ENCODE data around the gene LRBA.
"Not testable (repeated sequence)": the region's sequence is repeated elsewhere in the genome, so short reads cannot be mapped to it uniquely, and the experiment has no call there.

The LRBA gene

DNA sequence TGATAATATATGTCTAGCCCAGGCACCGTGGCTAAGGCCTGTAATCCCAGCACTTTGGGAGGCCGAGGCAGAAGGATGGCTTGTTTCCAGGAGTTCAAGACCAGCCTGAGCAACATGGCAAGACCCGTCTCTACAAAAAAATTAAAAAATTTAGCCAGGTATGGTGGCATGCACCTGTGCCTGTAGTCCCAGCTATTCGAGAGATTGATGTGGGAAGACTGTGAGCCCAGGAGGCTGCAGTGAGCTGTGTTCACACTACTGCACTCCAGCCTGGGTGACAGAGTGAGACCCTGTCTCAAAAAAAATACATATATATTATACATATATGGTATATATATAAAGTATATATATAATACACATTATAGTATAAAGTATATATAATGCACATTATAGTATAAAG lies 595.1 kb downstream of the LRBA start:
- no peak for DNase-seq (ENCODE audit: low spot score)

DNA sequence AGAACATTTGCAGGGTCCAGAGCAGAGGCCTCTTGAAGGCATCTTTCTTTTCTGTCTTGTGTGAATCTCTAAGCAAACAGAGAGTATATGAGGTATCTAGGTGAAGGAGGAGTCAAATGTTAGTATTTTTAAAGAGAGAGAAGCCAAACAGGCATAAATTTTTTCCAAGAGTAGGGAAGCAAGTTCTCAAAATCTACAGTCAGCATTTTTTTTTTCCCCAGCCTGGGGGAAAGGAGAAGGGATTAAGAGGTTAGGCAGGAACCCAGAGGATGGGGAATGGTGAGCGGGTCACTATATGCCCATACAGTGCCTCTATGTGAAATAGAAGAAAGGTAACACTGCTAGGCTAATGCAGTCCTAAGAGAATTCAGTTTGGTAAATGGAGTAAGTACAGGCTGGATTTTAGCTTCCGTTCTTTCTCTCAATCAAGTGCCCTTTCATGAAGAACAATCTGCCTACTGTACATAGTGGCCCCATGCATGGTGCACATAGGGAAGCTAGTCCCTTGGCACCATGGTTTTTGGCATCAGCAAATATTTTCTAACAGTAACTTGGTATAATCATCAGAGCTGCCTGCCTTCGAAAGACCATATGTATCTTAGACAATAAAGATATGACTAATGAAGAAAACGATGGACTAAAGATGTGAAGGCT lies 596.2 kb downstream of the LRBA start:
- no peak for DNase-seq (ENCODE audit: low spot score)

DNA sequence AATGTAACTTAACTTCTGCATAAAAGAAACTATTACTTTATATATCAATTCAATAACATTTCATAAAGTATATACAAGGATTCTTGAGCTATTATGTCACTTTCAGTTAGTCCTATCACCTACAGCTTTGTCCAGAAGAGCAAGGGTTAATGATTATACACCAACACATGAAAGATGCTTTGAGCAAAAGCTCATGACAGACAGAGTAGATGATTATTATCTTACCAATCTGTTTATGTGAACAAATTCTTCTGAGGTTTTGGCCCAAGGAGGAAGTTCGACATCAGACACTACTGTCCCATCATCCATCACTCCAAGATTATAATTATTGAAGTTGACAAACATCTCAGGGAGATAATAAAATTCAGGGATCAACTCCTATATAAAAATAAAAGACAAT lies 599.9 kb downstream of the LRBA start:
- no peak for DNase-seq (ENCODE audit: low spot score)

DNA sequence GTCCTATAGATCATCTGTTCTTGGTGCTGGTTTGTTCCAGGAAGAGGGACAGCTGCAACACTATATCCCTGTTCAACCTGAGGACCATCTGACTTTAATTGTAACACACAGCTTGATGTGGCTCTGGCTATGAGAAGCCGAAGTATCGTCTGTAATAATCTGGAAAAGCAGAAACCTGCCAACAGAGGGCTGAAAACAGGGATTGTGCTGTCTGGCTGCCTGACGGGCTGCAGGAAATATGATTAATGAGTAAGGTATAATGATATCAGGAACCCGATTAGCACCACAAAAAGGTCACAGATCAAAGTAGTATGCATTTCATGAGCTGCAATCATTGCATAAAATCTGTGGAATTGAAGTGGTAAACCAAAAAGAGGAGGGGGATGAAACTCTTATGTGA lies 603.6 kb downstream of the LRBA start:
- DNase-seq (ENCODE audit: low spot score): no peak

DNA sequence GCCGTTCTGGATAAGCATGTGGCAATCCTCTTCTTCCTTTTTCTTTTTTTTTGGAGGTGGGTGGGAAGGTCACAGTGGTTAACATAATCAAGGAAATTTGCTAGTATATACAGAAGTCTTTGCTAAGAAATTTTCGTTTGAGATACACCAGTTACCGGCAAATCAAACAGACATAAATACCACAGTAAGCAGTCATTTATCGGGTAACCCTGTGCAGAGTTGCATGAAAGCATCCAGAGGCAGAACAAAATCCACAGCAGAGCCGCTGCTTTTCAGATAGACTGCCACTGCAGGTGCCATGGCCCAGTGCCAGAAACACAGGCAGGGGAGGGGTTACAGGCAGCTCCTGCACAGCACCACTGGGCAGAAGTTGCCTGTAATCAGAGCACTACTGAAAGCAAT lies 612.2 kb downstream of the LRBA start:
- DNase-seq (ENCODE audit: low spot score): no peak

DNA sequence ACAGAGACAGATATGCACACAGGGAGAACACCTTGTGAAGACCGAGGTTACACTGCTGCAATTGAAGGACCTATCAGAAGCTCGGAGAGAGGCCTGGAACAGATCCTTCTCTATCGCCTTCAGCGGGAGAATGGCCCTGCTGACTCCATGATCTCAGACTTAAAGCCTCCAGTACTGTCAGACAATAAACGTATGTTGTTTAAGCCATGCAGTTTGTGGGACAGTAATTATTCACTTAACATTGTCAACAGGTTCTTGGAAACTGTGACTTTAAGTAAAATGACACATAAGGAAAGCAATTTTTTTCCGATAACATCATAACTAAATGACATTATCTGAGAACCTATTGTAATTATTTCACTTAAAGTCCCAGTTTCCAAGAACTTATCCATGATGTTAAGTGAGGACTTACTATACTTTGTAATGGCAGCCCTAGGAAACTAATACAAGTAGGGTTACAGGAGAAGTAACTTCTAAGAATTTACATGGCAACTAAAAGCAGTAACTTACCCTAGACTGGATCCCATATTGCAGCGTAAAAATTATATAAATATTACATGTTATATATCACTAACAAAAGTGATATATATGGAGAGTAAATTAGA lies 613.9 kb downstream of the LRBA start:
- no peak for DNase-seq (ENCODE audit: low spot score)

DNA sequence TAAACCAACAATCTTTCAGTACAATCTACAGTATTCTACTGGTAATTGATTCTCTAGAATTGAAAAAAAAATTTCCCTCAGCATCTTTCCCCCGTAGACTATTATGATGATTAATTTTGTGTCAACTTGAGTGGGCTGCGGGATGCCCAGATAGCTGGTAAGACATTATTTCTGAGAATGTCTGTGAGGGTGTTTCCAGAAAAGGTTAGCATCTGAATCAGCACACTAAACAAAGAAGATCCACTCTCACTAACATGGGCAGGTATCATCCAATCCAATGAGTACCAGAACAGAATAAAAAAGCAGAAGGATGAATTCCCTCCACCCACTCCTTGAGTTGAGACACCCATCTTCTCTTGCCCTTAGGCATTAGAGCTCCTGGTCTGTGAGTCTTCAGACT lies 619.2 kb downstream of the LRBA start:
- DNase-seq (ENCODE audit: low spot score): no peak

DNA sequence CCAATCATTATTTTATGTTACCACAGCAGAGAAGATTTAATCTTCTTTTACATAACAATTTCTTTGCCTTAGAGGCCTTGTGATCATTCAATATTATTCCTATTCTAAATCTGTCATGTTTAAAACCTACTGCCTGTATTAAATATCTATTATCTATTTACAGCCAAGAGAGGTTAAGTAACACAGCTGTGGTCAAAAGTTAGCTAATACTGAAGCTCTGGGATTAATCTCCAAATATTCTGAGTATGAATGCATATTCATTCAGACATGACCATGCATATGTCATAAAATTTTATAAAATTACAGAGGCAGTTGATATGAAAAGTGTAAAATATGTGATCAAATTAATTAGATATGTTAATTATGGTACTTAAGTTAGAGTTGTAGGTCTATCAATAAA lies 621.0 kb downstream of the LRBA start:
- DNase-seq (ENCODE audit: low spot score): no peak

DNA sequence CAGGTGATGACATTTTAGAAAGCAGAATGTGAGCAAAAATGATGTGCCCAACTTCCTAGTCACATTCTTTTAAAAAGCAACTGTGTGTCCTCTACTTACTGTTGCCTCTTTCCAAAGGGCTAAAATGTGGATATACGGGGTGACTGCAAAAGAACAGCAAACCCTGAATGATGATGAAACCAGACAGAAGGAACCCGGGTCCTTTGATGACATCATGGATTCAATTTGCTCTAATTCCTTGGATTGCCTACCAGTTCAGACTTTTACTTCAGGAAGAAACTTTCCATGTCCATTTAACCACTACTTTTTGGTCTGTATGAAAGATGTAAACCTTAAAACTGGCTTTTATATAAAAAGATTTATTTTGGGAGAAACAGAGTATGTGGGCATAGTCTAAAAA lies 624.0 kb downstream of the LRBA start:
- no peak for DNase-seq (ENCODE audit: low spot score)

DNA sequence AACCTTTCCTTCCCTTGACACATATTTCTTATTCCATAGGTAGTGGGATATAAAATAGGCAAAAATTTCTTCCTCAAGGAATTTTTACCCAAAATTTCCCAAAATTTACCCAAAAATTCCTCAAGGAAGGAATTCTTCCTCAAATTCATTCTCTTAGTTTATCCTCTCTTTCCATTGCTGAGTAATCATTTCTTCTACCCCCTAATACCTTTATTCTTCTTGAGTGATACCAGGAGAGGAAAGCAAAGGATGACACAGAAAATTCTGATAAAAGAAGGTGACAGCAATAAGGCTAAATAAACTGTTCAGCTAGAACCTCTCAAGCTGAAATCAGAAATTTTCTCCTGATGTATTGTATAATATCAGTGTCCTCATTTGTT lies 624.6 kb downstream of the LRBA start:
- no peak for DNase-seq (ENCODE audit: low spot score)

DNA sequence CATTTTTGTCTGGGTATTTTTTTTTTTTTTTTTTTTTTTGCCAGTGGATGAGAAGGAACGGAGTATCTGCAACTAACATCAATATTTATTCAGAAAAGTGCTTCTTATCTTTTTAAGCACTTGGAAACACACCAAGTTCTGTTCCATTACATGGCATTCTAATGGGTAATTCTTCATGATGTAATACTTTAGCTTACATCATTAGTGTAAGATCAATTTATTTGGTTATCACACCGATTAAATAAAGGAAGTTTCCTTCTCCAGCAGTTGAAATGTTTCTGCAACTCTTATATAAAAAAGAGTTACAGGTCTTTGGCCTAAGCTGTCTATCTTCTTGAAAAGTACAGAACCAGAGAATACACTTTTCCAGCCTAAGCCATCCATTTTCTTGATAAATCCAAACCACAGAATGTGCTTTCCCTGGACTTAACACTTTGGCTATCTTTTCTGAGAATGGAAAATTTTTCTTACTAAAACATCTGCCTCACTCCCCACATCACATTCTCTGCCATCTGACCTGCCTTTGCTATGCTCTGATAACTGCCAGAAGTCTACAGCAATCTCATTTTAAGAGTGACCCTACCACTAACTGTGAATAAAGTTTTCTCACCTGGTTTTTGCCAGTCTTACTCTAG lies 625.1 kb downstream of the LRBA start:
- no peak for DNase-seq (ENCODE audit: low spot score)

DNA sequence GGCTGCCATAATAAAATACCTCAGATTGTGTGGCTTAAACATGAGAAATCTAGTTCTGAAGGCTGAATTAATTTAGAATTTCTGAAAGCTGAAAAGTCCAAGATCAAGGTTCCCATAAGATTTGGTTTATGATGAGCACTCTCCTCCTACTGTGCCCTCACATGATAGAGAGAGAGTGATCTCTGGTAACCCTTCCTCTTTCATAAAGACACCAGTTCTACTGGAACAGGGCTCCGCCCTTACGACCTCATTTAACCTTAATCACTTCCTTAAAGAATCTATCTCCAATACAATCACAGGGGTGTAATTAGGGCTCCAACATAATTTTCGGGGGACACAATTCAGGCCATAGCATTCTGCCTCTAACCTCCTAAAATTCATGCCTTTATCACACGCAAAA lies 627.1 kb downstream of the LRBA start:
- DNase-seq (ENCODE audit: low spot score): no peak

DNA sequence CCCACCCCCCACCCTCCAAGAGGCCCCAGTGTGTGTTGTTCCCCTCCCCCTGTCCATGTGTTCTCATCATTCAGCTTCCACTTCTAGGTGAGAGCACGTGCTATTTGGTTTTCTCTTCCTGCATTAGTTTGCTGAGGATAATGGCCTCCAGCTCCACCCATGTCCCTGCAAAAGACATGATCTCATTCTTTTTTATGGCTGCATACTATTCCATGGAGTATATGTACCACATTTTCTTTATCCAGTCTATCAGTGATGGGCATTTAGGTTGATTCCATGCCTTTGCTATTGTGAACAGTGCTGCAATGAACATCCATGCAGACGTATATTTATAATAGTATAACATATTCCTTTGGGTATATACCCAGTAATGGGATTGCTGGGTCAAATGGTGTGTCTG lies 628.7 kb downstream of the LRBA start:
- DNase-seq (ENCODE audit: low spot score): not testable (repeated sequence)

DNA sequence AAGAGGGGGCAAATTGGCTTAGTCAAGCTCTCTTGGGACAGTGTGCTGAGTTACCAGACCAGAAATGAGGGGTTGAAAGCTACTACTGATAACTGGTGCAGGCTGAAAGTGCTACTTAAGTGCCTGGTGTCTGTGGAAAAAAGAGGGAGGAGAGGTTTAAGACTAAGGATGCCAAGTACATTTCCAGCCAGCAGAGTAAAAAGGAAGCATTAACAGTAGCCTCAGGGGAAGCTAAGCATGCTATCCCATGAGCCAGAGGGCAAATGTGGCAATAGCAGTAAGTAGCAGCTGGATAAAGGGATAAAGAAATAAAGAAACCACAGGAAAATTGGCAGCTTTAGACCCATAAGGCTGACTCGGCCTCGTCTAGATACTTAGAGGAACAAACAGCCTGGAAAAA lies 629.5 kb downstream of the LRBA start:
- no peak for DNase-seq (ENCODE audit: low spot score)

DNA sequence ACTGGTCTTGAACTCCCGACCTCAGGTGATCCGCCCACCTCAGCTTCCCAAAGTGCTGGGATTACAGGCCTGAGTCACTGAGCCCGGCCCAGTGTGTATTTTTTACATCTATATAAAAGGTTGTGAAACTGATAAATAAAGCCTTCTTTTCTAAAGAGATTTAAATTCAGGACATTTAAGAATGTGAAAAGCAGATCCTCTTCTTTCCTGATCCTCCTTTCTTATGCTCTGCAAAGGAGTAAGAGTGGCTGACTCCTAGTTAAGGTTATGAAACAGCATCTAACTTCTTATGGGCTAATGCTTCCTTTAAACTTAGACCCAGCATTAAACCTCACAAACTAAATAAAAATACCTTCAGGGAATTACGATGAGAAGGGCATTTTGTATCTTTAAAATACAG lies 630.8 kb downstream of the LRBA start:
- DNase-seq (ENCODE audit: low spot score): no peak

DNA sequence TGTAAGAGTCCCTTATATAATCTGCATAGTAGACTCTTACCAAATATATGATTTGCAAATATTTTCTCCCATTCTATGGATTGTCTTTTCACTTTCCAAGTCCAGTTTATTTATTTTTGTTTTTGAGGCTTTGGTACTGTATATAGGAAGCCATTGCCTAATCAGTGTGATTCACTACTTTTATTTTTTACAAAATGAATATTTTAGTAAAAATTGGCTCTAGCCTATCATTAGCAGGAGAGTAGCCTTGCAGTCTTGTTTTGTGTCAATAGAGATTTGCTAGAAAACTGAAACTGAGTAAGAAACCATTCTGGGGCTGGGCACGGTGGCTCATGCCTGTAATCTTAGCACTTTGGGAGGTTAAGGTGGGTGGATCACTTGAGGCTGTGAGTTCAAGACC lies 633.1 kb downstream of the LRBA start:
- DNase-seq (ENCODE audit: low spot score): no peak

DNA sequence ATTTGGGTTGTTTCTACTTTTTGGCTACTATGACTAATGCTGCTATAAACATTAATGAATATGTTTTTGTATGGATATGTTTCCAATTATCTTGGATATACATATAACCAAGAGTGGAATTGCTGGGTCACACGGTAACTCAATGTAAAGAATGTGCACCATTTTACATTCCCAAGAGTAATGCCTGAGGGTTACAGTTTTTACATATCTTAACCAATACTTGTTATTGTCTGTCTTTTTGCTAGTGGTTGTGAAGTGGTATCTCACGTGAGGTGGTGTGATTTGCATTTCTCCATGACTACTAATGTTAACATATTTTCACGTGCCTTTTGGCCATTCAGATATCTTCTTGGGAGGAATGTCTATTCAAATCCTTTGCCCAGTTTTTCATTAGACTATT lies 633.5 kb downstream of the LRBA start:
- DNase-seq (ENCODE audit: low spot score): no peak

DNA sequence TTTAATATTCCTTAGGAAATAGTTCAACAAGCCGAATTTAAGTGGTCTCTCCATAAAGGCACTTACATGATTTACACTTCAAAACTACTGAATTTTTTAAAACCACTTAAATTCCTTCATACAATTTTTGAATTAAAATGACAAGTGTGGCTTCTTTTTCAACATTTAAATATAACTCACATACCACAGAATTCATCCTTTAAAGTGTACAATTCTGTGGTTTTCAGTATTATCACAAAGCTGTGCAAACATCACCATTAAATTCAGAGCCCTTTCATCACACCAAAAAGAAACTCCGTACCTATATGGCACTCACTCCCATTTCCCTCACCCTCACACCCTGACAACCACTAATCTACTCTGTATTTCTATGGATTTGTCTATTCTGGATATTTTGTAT lies 634.0 kb downstream of the LRBA start:
- DNase-seq (ENCODE audit: low spot score): no peak

DNA sequence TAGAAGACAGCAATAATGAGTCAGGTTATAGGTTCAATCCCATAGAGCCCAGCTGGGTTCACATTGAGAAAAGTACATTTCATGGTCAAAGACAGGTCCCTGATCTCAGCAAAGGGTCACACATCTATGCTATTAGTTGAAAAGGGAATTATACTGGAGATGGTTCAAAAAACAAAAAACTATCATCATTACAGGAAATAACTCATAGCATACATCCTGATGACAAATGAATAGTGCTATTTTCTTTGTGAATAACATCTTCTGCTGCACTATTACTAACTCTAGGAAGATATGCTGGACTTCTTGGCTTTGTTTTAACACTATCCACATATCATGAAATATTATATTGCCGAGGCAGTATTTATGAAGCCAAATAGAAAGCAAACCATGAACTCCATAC lies 635.6 kb downstream of the LRBA start:
- DNase-seq (ENCODE audit: low spot score): no peak

DNA sequence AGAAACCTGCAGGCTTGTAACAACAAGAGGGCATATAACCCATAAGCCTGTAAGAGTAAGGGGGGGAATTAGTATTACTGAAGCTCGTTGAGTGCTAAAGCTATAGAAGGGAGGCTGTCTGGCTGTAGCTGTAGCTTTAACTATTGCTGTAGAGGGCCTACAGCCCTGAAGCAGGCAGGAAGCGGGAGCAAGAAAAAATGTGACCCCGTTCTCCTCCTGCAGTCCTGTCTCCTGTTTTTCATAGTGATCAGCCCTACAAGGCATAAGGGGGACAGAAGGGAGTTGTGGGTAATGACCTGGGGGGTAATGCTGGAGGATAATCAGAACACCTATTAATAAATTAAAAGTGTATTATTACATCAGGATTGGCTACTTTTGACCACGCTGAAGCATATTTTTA lies 640.1 kb downstream of the LRBA start:
- no peak for DNase-seq (ENCODE audit: low spot score)

DNA sequence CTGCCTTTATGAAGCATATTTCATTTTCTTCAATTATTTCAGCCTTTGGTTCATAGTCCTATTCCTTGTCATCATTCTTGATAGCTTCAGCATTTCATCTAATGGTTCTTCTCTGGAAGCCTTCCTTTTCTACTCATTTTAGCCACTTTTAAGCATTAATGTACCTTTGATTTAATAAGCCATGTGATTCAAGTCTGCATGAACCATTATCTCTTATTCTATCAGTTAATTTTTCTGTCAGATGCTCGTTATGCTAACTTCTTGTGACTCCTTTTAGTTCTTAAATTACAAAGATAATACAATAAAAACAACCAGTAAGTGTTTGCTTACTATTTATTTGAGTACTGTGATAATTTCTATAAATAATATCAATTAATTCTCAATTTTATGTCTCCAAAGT lies 643.2 kb downstream of the LRBA start:
- DNase-seq (ENCODE audit: low spot score): no peak

DNA sequence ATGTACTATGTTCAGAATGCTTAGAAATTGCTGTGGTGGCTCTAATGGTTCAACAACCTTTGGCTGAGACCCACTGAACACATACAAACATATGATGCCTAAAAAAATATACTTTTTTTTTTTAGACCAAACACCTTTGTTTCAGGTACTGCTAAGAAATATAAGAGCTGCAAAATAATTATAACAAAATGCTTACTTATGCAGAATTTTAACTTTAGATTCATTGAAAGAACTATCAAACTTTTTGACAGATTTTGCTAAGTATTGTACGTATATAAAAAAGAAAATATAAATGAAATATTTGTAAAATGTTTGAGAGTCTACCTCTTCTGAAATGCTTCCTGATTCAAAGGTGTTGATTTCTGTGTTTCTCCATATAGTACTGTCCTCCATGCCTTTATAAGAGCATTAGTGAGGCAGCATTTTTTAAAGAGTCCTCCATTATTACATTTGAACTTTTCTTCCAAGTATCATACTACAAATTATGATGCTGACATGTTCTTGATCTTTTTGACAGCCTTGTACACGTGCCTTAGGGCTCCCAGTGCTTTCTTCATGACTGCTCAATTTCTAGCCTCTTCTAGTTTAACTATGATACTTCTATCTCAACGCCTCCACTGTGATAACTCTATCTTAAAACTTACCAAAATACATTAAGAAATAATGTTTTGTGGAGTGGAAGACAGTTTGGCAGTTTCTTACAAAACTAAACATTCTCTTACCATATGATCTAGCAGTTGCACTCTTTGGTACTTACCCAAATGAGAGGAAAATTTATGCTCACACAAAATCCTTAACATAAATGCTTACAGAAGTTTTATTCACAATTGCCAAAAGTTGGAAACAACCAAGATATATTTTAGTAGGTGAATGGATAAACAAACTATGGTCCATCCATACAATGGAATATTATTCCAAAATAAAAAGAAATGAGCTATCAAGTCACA lies 645.4 kb downstream of the LRBA start:
- DNase-seq (ENCODE audit: low spot score): no peak

DNA sequence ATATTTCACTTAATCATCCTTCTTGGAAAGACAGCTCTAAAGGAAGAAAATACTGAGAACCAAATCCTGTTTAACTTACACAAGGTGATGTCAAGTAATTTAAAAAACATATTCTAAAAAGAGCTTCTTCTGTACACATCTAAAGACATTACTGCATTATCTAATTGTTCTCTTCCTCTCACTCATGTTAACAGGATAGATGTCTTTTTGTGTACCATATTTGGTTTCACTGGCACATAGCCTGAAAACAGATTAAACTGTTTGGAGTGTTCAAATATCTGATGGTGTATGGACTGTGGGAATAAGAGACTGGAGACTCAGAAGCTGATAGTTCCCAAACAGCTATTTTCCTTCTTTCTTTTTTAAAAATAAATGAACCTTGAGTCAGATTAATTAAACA lies 646.4 kb downstream of the LRBA start:
- no peak for DNase-seq (ENCODE audit: low spot score)
